Osteocyte (in vitro differentiated cells): ENCODE data around the gene BARHL2. TPM values are rescaled to one million over a fixed set of nuclear protein-coding genes. Genes with fewer than 3 reads are reported as not detected.

Experiments used
- DNase-seq: peaks from one replicate; pipeline ENCODE4 v3.0.0; 2021; ENCODE audit warnings: mixed read lengths; ENCODE audit not compliant: unreplicated experiment; ENCODE audit errors: extremely low spot score
- H3K27ac Mint-ChIP-seq: one replicate; pipeline ENCODE4 v1.8.0; 2021; ENCODE audit warnings: mild to moderate bottlenecking, mixed read lengths; ENCODE audit not compliant: unreplicated experiment
- H3K27me3 Mint-ChIP-seq: one replicate; pipeline ENCODE4 v1.8.0; 2021; ENCODE audit warnings: mixed read lengths; ENCODE audit not compliant: unreplicated experiment
- H3K36me3 Mint-ChIP-seq: one replicate; pipeline ENCODE4 v1.8.0; 2021; ENCODE audit warnings: mixed read lengths; ENCODE audit not compliant: unreplicated experiment
- H3K4me1 Mint-ChIP-seq: one replicate; pipeline ENCODE4 v1.8.0; 2021; ENCODE audit warnings: mixed read lengths; ENCODE audit not compliant: unreplicated experiment
- H3K4me3 Mint-ChIP-seq: one replicate; pipeline ENCODE4 v1.8.0; 2021; ENCODE audit warnings: mild to moderate bottlenecking, moderate library complexity, mixed read lengths; ENCODE audit not compliant: unreplicated experiment
- H3K9me3 Mint-ChIP-seq: one replicate; pipeline ENCODE4 v1.8.0; 2021; ENCODE audit warnings: mixed read lengths; ENCODE audit not compliant: unreplicated experiment
- total RNA-seq: library from RNA; stranded (reverse); gene quantifications from 2 replicates; pipeline ENCODE4 v1.2.1, GENCODE V29; 2021
- TF ChIP-seq, protein P1 (sequence below): fragments of 200-600 bp; sonication (generic); IDR thresholded peaks from 2 replicates; pipeline ENCODE4 v1.5.0; 2021; ENCODE audit warnings: antibody characterized with exemption, mild to moderate bottlenecking, moderate library complexity

Gene BARHL2
- total RNA-seq, 1 donor from 2014 or later = not detected

DNA sequence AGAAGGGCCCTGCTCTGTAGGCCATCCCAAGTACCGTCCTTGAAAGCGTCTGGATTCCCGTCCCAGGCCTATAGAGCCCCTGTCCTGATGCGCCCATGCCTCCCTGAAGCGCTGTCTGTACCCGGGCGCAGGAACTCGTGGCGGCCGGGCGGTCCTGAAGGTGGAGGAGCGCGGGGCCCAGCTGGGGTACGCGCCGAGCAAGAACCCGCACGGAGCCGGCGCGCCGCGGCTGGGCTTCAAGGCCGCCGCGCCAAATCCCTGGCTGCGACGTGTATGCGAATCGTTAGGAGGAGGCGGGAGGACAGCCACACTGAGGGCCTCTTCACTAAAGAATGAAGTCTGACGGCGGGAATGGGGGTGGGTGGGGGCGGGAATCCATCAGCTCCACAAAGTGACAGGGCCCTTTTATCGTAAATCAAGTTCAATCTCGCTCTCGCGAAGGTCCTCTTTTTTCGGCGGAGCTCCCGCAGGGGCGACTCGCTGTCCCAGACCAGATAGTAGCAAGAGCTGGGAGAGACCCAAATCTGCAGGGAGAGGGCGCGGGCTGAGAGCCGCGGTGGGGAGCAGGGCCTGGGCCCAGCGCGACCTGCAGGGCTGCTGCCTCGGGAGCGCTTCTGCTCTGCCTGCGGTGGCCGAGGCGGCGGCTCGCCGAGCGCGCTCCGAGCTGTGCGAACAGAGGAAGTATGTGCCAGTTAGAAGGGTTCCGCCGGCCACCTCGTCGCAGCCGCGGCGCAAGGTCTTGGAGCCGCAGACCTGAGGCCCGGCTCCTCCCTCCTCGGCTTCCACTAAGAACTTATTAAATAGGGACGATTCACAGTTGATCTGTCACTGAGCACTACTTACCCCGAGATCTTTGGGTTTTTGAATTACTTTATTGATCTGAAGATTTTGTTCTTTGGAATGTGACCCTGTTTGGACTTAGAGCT lies 10.4 kb downstream of the BARHL2 start:
- Mint-ChIP-seq H3K4me1 (peaks cover 10% of the 10 kb centered on the region), H3K4me3 (peak overlapping the region; percentile 60), H3K27ac (no peak overlapping the region), H3K9me3 (no peaks in the 10 kb centered on the region), H3K27me3 (peaks cover 81% of the 10 kb centered on the region), H3K36me3 (no peaks in the 10 kb centered on the region)
- no peak for DNase-seq
- TF ChIP-seq, protein P1, sequence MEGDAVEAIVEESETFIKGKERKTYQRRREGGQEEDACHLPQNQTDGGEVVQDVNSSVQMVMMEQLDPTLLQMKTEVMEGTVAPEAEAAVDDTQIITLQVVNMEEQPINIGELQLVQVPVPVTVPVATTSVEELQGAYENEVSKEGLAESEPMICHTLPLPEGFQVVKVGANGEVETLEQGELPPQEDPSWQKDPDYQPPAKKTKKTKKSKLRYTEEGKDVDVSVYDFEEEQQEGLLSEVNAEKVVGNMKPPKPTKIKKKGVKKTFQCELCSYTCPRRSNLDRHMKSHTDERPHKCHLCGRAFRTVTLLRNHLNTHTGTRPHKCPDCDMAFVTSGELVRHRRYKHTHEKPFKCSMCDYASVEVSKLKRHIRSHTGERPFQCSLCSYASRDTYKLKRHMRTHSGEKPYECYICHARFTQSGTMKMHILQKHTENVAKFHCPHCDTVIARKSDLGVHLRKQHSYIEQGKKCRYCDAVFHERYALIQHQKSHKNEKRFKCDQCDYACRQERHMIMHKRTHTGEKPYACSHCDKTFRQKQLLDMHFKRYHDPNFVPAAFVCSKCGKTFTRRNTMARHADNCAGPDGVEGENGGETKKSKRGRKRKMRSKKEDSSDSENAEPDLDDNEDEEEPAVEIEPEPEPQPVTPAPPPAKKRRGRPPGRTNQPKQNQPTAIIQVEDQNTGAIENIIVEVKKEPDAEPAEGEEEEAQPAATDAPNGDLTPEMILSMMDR = no peak

DNA sequence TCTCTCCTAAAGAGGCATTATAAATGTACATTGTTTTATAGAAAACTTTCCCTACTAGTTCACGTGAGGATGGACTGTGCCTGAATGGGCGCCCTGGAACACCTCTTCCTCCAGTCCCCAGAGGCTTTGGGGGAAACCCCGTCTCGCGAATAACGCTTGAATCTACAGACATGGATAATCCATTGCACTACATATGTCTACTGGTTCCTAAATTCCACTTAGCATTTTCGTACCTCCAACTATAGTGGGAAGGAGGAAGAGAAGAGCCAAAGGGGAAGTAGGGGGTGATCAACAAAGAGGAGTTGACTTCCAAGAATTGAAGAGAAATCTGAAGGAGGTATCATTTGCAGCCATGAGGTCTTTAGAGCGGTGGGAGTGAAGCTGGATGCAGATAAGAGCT lies 11.1 kb downstream of the BARHL2 start:
- Mint-ChIP-seq H3K4me1 (peaks cover 10% of the 10 kb centered on the region), H3K4me3 (peak overlapping the region; percentile 16), H3K27me3 (peaks cover 77% of the 10 kb centered on the region), H3K36me3 (no peaks in the 10 kb centered on the region), H3K9me3 (no peaks in the 10 kb centered on the region), H3K27ac (no peak overlapping the region)
- TF ChIP-seq, protein P1 = no peak
- no peak for DNase-seq

DNA sequence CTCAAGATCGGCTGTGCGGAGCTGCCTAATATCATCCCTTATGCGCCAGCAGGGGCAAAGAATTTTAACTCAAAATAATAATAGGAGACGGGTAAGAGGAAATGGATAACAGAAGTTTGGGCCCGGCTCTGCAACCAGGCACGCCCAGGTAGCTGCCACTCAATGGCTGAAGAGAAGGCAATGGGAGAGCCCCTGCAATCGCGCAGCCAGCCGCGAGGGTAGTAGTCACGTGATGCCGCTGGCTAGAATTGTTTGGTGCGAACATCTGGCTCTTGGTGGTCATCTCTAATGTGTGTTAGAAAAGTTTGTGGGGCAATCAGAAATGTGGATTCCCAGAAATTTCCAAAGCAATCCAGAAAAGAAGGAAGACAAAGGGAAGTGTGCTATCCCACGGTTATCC lies 12.3 kb downstream of the BARHL2 start:
- TF ChIP-seq, protein P1 = no peak
- H3K9me3 Mint-ChIP-seq = no peaks in the 10 kb centered on the region
- no peak for DNase-seq
- H3K36me3 Mint-ChIP-seq = no peaks in the 10 kb centered on the region
- H3K27me3 Mint-ChIP-seq = peaks cover 66% of the 10 kb centered on the region
- H3K27ac Mint-ChIP-seq = no peak overlapping the region
- no peak overlapping the region for H3K4me3 Mint-ChIP-seq
- H3K4me1 Mint-ChIP-seq = peaks cover 10% of the 10 kb centered on the region

DNA sequence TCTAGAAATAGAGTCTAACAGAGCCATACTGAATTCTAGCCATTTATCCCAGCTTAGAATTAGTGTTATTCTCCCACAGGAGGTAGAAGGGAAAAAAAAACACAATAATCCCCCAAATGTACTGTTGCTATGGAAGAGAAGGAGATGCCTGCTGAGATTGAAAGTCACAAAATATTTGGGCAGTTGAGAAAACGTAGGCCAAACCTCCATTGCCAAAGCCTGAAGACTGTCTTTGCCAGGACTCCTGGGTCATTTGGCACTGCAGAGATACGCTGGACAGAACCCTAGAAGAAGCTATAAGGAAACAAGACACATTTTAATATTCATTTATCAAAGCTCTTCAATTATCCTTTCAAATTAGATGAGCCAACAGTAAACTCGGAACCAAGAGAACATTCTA lies 22.3 kb downstream of the BARHL2 start:
- peaks cover 24% of the 10 kb centered on the region for H3K27me3 Mint-ChIP-seq
- H3K4me3 Mint-ChIP-seq = no peak overlapping the region

DNA sequence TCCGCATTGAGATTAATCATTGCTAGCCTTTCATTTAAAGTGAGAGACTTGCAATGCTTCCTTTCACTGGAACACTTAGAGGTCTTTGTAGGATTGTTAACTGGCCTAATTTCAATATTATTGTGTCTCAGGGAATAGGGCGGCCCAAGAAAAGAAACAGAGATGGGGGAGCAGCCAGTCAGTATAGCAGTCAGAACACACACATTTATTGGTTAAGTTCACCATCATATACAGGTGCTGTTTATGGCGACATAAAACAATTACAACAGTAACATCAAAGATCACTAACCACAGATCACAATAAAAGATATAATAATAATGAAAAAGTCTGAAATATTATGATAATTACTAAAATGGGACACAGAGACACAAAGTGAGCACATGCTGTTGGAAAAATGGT lies 29.4 kb downstream of the BARHL2 start:
- H3K36me3 Mint-ChIP-seq = no peaks in the 10 kb centered on the region
- TF ChIP-seq, protein P1 = no peak
- no peak overlapping the region for H3K27ac Mint-ChIP-seq
- no peak for DNase-seq
- no peak overlapping the region for H3K4me3 Mint-ChIP-seq
- peaks cover 9% of the 10 kb centered on the region for H3K27me3 Mint-ChIP-seq
- H3K9me3 Mint-ChIP-seq = no peaks in the 10 kb centered on the region
- no peaks in the 10 kb centered on the region for H3K4me1 Mint-ChIP-seq

More for the DNA sequence above, 22.3 kb downstream of the BARHL2 start:
- Mint-ChIP-seq H3K36me3 (no peaks in the 10 kb centered on the region), H3K9me3 (no peaks in the 10 kb centered on the region), H3K4me1 (no peaks in the 10 kb centered on the region), H3K27ac (no peak overlapping the region)
- no peak for DNase-seq
- TF ChIP-seq, protein P1 = no peak
